DMS 273 treated with DMSO at 0.1 percent for 48 hours (cell line): ENCODE measurements around the gene C7orf33.
A peak's percentile ranks its signal among the peaks of the same experiment; 100 is the strongest.
"Not testable (repeated sequence)": the region's sequence is repeated elsewhere in the genome, so short reads cannot be mapped to it uniquely, and the experiment has no call there.

Experiments used
- DNase-seq: peaks from one replicate; lab custom pipeline; 2025; lab: John Stamatoyannopoulos, UW

Gene C7orf33

GRCh38 chr7:148580446-148580845 lies 10.1 kb upstream of the C7orf33 start:
- no peak for DNase-seq

GRCh38 chr7:148581624-148582023 lies 8.9 kb upstream of the C7orf33 start:
- DNase-seq, result no peak

- no peak for DNase-seq
Measured at GRCh38 chr7:148584154-148584827, 6.3 kb upstream of the C7orf33 start.

GRCh38 chr7:148585399-148585798 lies 5.2 kb upstream of the C7orf33 start:
- DNase-seq, result no peak

- DNase-seq, result no peak
Measured at GRCh38 chr7:148587076-148587475, 3.5 kb upstream of the C7orf33 start.

- no peak for DNase-seq
Measured at GRCh38 chr7:148588168-148588567, 2.4 kb upstream of the C7orf33 start.

- no peak for DNase-seq
Measured at GRCh38 chr7:148588670-148589131, 1.9 kb upstream of the C7orf33 start.

- DNase-seq, result no peak
Measured at GRCh38 chr7:148589640-148590039, 926 bp upstream of the C7orf33 start.

GRCh38 chr7:148596354-148596753 lies 5.8 kb downstream of the C7orf33 start:
- not testable (repeated sequence) for DNase-seq

GRCh38 chr7:148598351-148598750 lies 7.8 kb downstream of the C7orf33 start:
- DNase-seq, result no peak

- DNase-seq, result no peak
Measured at GRCh38 chr7:148605350-148605749, 14.8 kb downstream of the C7orf33 start.

- DNase-seq, result no peak
Measured at GRCh38 chr7:148607151-148607661, 16.6 kb downstream of the C7orf33 start.

GRCh38 chr7:148609045-148609725 lies 18.6 kb downstream of the C7orf33 start:
- no peak for DNase-seq

GRCh38 chr7:148611692-148612091 lies 21.1 kb downstream of the C7orf33 start:
- no peak for DNase-seq

- DNase-seq, result no peak
Measured at GRCh38 chr7:148615085-148615730, 24.6 kb downstream of the C7orf33 start.

- no peak for DNase-seq
Measured at GRCh38 chr7:148620749-148621359, 30.3 kb downstream of the C7orf33 start.

- DNase-seq, result no peak
Measured at GRCh38 chr7:148621563-148621962, 31.0 kb downstream of the C7orf33 start.

GRCh38 chr7:148622887-148623585 lies 32.5 kb downstream of the C7orf33 start:
- peak; percentile 91 for DNase-seq

- DNase-seq, result peak; percentile 25
Measured at GRCh38 chr7:148623586-148624282, 33.2 kb downstream of the C7orf33 start.

- no peak for DNase-seq
Measured at GRCh38 chr7:148624735-148625134, 34.2 kb downstream of the C7orf33 start.

GRCh38 chr7:148625342-148625741 lies 34.8 kb downstream of the C7orf33 start:
- DNase-seq, result no peak
